ENCODE data around the gene CPSF7. TPM values are rescaled to one million over a fixed set of nuclear protein-coding genes. Genes with fewer than 3 reads are reported as not detected.

The CPSF7 gene
- total RNA-seq, 1 experiment from 2014 or later: 123 TPM

- ChIA-PET POLR2A (no interaction called here), CTCF (no interaction called here)
- Histone ChIP-seq H3K36me3 (ENCODE audit: control insufficient read depth, insufficient read depth, low read length) (no peaks in the 10 kb centered on the region; the same call in none of the 2 replicates), H3K9me3 (no peaks in the 10 kb centered on the region), H3K4me3 (ENCODE audit: low read depth, low read length) (no peak overlapping the region), H3K27me3 (replicated peaks; ENCODE audit: control insufficient read depth, insufficient read depth, low read length) (no peaks in the 10 kb centered on the region), H3K4me1 (no peaks in the 10 kb centered on the region)
- no peaks in the 10 kb centered on the region for H3K9me3 Mint-ChIP-seq (ENCODE audit: unreplicated experiment)
- no peak for DNase-seq
- intact Hi-C loops (cut with micrococcal nuclease; ENCODE audit: unreplicated experiment): no loop called here
- no peaks in the 10 kb centered on the region for H3K4me1 Mint-ChIP-seq (ENCODE audit: low read depth, unreplicated experiment)
- H3K27me3 Mint-ChIP-seq (ENCODE audit: insufficient read depth, unreplicated experiment): no peaks in the 10 kb centered on the region
- H3K27ac Mint-ChIP-seq (ENCODE audit: unreplicated experiment): no peak overlapping the region
- peaks cover 21% of the 10 kb centered on the region for H3K36me3 Mint-ChIP-seq (ENCODE audit: insufficient read depth, unreplicated experiment)
- no peak overlapping the region for H3K4me3 Mint-ChIP-seq (ENCODE audit: unreplicated experiment)
- no peak for TF ChIP-seq CTCF (IDR thresholded peaks at IDR 0.05; ENCODE audit: insufficient read depth in 1 of 2, low read depth in 1 of 2, low read length in 1 of 2, severe bottlenecking in 1 of 2, unreplicated experiment in 1 of 2)
- BruUV-seq (replicated peaks): no TSS peak
These were observed 23.1 kb upstream of the CPSF7 start for GRCh38 chr11:61452825-61453224.

- H3K4me3 ChIP-seq (ENCODE audit: low read depth, low read length): no peak overlapping the region
- intact Hi-C loops (cut with micrococcal nuclease; ENCODE audit: unreplicated experiment): loop anchor here (5.0 kb wide), 1 partner anchor 139 kb away; no protein-coding TSS in a partner anchor
- BruUV-seq (replicated peaks): no TSS peak
- Mint-ChIP-seq H3K9me3 (ENCODE audit: unreplicated experiment) (no peaks in the 10 kb centered on the region), H3K4me3 (ENCODE audit: unreplicated experiment) (no peak overlapping the region), H3K4me1 (ENCODE audit: low read depth, unreplicated experiment) (peaks cover 6% of the 10 kb centered on the region), H3K27ac (ENCODE audit: unreplicated experiment) (no peak overlapping the region), H3K27me3 (ENCODE audit: insufficient read depth, unreplicated experiment) (no peaks in the 10 kb centered on the region), H3K36me3 (ENCODE audit: insufficient read depth, unreplicated experiment) (peaks cover 54% of the 10 kb centered on the region)
- DNase-seq: no peak
- ChIA-PET CTCF (interaction anchor here (0.9 kb wide), 1 partner anchor 13 kb away, joined by 3 read pairs; no protein-coding TSS in a partner anchor), POLR2A (no interaction called here)
- H3K27me3 ChIP-seq (replicated peaks; ENCODE audit: control insufficient read depth, insufficient read depth, low read length): no peaks in the 10 kb centered on the region
- H3K9me3 ChIP-seq: no peaks in the 10 kb centered on the region
- H3K4me1 ChIP-seq: no peaks in the 10 kb centered on the region
- peaks cover 7% of the 10 kb centered on the region for H3K36me3 ChIP-seq (ENCODE audit: control insufficient read depth, insufficient read depth, low read length)
- TF ChIP-seq CTCF (IDR thresholded peaks at IDR 0.05; ENCODE audit: insufficient read depth in 1 of 2, low read depth in 1 of 2, low read length in 1 of 2, severe bottlenecking in 1 of 2, unreplicated experiment in 1 of 2): no peak
These were observed 18.8 kb upstream of the CPSF7 start for GRCh38 chr11:61448552-61448927.

GRCh38 chr11:61447601-61448551 is 18.1 kb upstream of the CPSF7 start:
- no peak for DNase-seq
- Histone ChIP-seq H3K4me1 (no peaks in the 10 kb centered on the region), H3K27me3 (replicated peaks; ENCODE audit: control insufficient read depth, insufficient read depth, low read length) (no peaks in the 10 kb centered on the region), H3K4me3 (ENCODE audit: low read depth, low read length) (no peak overlapping the region), H3K36me3 (ENCODE audit: control insufficient read depth, insufficient read depth, low read length) (peaks cover 7% of the 10 kb centered on the region), H3K9me3 (no peaks in the 10 kb centered on the region)
- peaks cover 6% of the 10 kb centered on the region for H3K4me1 Mint-ChIP-seq (ENCODE audit: low read depth, unreplicated experiment)
- no TSS peak for BruUV-seq (replicated peaks)
- ChIA-PET POLR2A (no interaction called here), CTCF (interaction anchor here (1.9 kb wide), 1 partner anchor 9 kb away, joined by 5 read pairs; no protein-coding TSS in a partner anchor)
- no peak overlapping the region for H3K4me3 Mint-ChIP-seq (ENCODE audit: unreplicated experiment)
- intact Hi-C loops (cut with micrococcal nuclease; ENCODE audit: unreplicated experiment): loop anchor here (2.0 to 5.0 kb wide), 2 partner anchors 29 to 139 kb away; no protein-coding TSS in a partner anchor
- H3K9me3 Mint-ChIP-seq (ENCODE audit: unreplicated experiment): no peaks in the 10 kb centered on the region
- no peaks in the 10 kb centered on the region for H3K27me3 Mint-ChIP-seq (ENCODE audit: insufficient read depth, unreplicated experiment)
- H3K27ac Mint-ChIP-seq (ENCODE audit: unreplicated experiment): no peak overlapping the region
- TF ChIP-seq CTCF (IDR thresholded peaks at IDR 0.05; ENCODE audit: insufficient read depth in 1 of 2, low read depth in 1 of 2, low read length in 1 of 2, severe bottlenecking in 1 of 2, unreplicated experiment in 1 of 2): no peak
- peaks cover 61% of the 10 kb centered on the region for H3K36me3 Mint-ChIP-seq (ENCODE audit: insufficient read depth, unreplicated experiment)

All from Caco-2 (cell line).